PC-3 (cell line): ENCODE data around the gene MYO3B. TPM values are rescaled to one million over a fixed set of nuclear protein-coding genes. Genes with fewer than 3 reads are reported as not detected.

Experiments used
- ATAC-seq: fragments of 200-7000 bp; cut with Tn5 transposase; 2 replicates; pipeline ENCODE4 v1.9.1; 2020; ENCODE audit warnings: mild to moderate bottlenecking, moderate library complexity
- BruUV-seq: library from RNA; stranded (reverse); fragments of 400-500 nt; replicated peaks from 2 replicates; lab custom pipeline; 2021; lab: Mats Ljungman, UMichigan
- CTCF ChIA-PET: fragments of 300-600 bp; sonication (Branson Sonifier 250); formaldehyde crosslinking; loops from one replicate; lab custom pipeline; 2022; ENCODE audit warnings: antibody characterized with exemption; lab: Charles Lee
- POLR2A ChIA-PET: fragments of 300-600 bp; sonication (Branson Sonifier 250); formaldehyde crosslinking; loops from one replicate; lab custom pipeline; 2022; ENCODE audit warnings: antibody characterized with exemption; ENCODE audit not compliant: unreplicated experiment; lab: Charles Lee
- DNase-seq: peaks from one replicate; pipeline ENCODE4 v3.0.0-alpha.2; 2015
- H2AFZ ChIP-seq: fragments of 300-600 bp; sonication (generic); 2 replicates; pipeline ENCODE4 v1.6.0; 2016; ENCODE audit warnings: antibody characterized with exemption, low read length
- H3F3A ChIP-seq: fragments of 300-600 bp; sonication (generic); one replicate; pipeline ENCODE4 v1.6.0; 2017; ENCODE audit warnings: antibody characterized with exemption, low read length, control low read depth, mild to moderate bottlenecking; ENCODE audit not compliant: unreplicated experiment
- H3K27ac ChIP-seq: fragments of 300-600 bp; sonication (generic); 2 replicates; pipeline ENCODE4 v1.5.1; 2016; ENCODE audit warnings: mild to moderate bottlenecking, low read length
- H3K27me3 ChIP-seq: fragments of 300-600 bp; sonication (generic); 2 replicates; pipeline ENCODE4 v1.6.1; 2016; ENCODE audit warnings: low read length, mixed read lengths
- H3K36me3 ChIP-seq: fragments of 300-600 bp; sonication (generic); 2 replicates; pipeline ENCODE4 v1.6.1; 2016; ENCODE audit warnings: low read depth, mixed run types, low read length, mixed read lengths
- H3K4me1 ChIP-seq: fragments of 300-600 bp; sonication (generic); 2 replicates; pipeline ENCODE4 v1.5.1; 2016; ENCODE audit warnings: low read length; ENCODE audit not compliant: insufficient read depth
- H3K4me2 ChIP-seq: fragments of 300-600 bp; sonication (generic); 2 replicates; pipeline ENCODE4 v1.6.0; 2016; ENCODE audit warnings: low read length
- H3K4me3 ChIP-seq: fragments of 300-600 bp; sonication (generic); 2 replicates; pipeline ENCODE4 v1.5.1; 2016; ENCODE audit warnings: mild to moderate bottlenecking, low read length, mixed read lengths
- H3K79me2 ChIP-seq: fragments of 300-600 bp; sonication (generic); 2 replicates; pipeline ENCODE4 v1.6.1; 2017; ENCODE audit warnings: low read length, mixed read lengths
- H3K9ac ChIP-seq: fragments of 300-600 bp; sonication (generic); 2 replicates; pipeline ENCODE4 v1.6.0; 2016; ENCODE audit warnings: mild to moderate bottlenecking, low read length
- H3K9me2 ChIP-seq: fragments of 300-600 bp; sonication (generic); replicated peaks from 2 replicates; pipeline ENCODE4 v1.6.1; 2016; ENCODE audit warnings: mixed run types, low read length, mixed read lengths
- H3K9me3 ChIP-seq: fragments of 300-600 bp; sonication (generic); 2 replicates; pipeline ENCODE4 v1.6.1; 2016; ENCODE audit warnings: low read length, mixed read lengths
- H4K20me1 ChIP-seq: fragments of 300-600 bp; sonication (generic); 2 replicates; pipeline ENCODE4 v1.6.1; 2016; ENCODE audit warnings: low read length, mixed read lengths
- EZH2 ChIP-seq: fragments of 300-600 bp; sonication (generic); IDR thresholded peaks from one replicate; pipeline ENCODE4 v1.6.1; 2017; ENCODE audit warnings: antibody characterized with exemption, mild to moderate bottlenecking, low read length; ENCODE audit not compliant: unreplicated experiment
- EZH2phosphoT487 ChIP-seq: fragments of 300-600 bp; sonication (generic); IDR thresholded peaks from 2 replicates; pipeline ENCODE4 v1.6.1; 2018; ENCODE audit warnings: mild to moderate bottlenecking, antibody characterized with exemption, low read length, borderline replicate concordance
- intact Hi-C: fragments of 100-400 bp; cut with micrococcal nuclease; formaldehyde crosslinking; loops from 2 replicates; pipeline ENCODE4 v1.9.0; 2023
- total RNA-seq: library from RNA; depleted of rRNA; stranded (reverse); fragments of >200 nt; gene quantifications from 2 replicates; pipeline ENCODE4 v1.2.3, GENCODE V29; 2014
- TF ChIP-seq, protein P1 (sequence below): fragments of 300-600 bp; sonication (generic); conservative IDR thresholded peaks from 2 replicates; pipeline ENCODE4 v1.5.1; 2017; ENCODE audit warnings: antibody characterized with exemption, low read depth, mild to moderate bottlenecking, low read length

MYO3B gene
- total RNA-seq, 1 experiment from 2014 or later = 1.1 TPM

DNA sequence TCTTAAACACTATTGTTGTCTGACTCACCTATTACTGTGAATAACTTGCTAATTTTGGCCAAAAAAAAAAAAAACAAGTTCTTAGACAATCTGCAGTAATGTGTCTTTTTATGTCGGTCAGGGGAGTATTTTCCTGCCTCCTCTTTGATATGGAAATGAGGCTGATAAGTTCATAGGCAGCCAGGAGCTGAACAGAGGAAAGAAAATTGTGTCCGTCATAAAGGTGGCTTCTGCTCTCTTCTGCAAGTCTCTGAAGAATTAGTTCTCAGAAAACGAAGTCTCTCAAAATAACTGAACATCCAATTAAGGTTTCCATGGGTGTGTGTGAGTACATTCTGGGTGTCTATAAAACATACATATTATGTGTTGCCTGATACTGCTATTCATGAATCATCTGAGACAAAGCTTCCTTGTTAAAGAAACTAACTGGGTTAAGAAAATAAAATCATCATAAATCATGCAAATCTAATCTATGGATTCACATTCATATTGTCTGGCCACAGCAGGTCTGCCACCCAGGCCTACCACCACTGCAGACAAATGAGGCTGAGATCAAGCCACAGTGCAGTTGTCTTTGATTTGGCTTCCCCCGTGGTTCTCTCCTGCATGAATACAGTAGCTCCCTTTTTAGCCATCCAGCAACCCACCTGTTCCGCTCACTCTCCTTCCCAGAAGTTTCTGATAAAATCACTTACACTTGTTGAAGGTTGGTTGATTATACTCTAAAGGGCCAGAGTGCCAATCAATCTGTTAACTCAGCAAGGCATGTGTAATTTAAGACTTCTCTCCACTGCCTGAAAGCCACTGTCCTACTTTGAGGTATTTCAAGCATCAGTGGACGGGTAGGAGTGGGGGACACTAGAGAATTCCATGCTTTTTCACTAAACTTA, 517.8 kb downstream of the MYO3B start:
- ATAC-seq (no peak), DNase-seq (no peak)
- Histone ChIP-seq H2AFZ (no peak overlapping the region), H3K36me3 (no peaks in the 10 kb centered on the region), H3K79me2 (no peaks in the 10 kb centered on the region), H3K4me2 (no peak overlapping the region), H3F3A (no peaks in the 10 kb centered on the region), H4K20me1 (no peaks in the 10 kb centered on the region), H3K4me1 (no peaks in the 10 kb centered on the region), H3K27ac (no peak overlapping the region), H3K9ac (no peak overlapping the region), H3K9me3 (no peaks in the 10 kb centered on the region), H3K4me3 (no peak overlapping the region), H3K27me3 (no peaks in the 10 kb centered on the region), H3K9me2 (no peaks in the 10 kb centered on the region)
- CTCF ChIA-PET = no interaction called here
- intact Hi-C loops = no loop called here
- no TSS peak for BruUV-seq
- POLR2A ChIA-PET = no interaction called here
- TF ChIP-seq EZH2 (no peak), EZH2phosphoT487 (no peak)
- TF ChIP-seq, protein P1, sequence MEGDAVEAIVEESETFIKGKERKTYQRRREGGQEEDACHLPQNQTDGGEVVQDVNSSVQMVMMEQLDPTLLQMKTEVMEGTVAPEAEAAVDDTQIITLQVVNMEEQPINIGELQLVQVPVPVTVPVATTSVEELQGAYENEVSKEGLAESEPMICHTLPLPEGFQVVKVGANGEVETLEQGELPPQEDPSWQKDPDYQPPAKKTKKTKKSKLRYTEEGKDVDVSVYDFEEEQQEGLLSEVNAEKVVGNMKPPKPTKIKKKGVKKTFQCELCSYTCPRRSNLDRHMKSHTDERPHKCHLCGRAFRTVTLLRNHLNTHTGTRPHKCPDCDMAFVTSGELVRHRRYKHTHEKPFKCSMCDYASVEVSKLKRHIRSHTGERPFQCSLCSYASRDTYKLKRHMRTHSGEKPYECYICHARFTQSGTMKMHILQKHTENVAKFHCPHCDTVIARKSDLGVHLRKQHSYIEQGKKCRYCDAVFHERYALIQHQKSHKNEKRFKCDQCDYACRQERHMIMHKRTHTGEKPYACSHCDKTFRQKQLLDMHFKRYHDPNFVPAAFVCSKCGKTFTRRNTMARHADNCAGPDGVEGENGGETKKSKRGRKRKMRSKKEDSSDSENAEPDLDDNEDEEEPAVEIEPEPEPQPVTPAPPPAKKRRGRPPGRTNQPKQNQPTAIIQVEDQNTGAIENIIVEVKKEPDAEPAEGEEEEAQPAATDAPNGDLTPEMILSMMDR = no peak

DNA sequence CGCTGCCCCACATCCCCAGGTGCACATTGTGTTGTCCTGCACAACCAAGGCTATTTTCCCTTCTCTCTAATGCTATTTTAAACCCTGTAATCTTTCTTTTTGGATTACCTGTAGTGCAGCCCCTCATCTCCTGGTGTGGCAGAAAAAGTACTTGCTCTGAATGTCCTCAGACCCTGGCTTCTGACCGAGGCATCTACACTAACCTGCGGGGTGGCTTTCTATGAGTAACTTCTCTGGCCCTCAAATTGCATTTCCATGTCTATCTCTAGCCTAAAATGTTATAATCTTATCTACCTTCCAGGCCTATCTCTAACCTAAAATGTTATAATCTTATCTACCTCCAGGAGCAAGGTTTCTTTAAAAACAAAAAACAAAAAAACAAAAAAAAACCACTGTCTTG, 519.0 kb downstream of the MYO3B start:
- Histone ChIP-seq H3K79me2 (no peaks in the 10 kb centered on the region), H3K4me2 (no peak overlapping the region), H3K9ac (no peak overlapping the region), H3K9me3 (no peaks in the 10 kb centered on the region), H3K27ac (no peak overlapping the region), H4K20me1 (no peaks in the 10 kb centered on the region), H3K4me3 (no peak overlapping the region), H3K27me3 (no peaks in the 10 kb centered on the region), H3K36me3 (no peaks in the 10 kb centered on the region), H2AFZ (no peak overlapping the region), H3F3A (no peaks in the 10 kb centered on the region), H3K9me2 (no peaks in the 10 kb centered on the region), H3K4me1 (no peaks in the 10 kb centered on the region)
- CTCF ChIA-PET = no interaction called here
- DNase-seq (no peak), ATAC-seq (no peak)
- intact Hi-C loops = no loop called here
- BruUV-seq = no TSS peak
- TF ChIP-seq, protein P1 = no peak
- no peak for TF ChIP-seq EZH2
- no peak for TF ChIP-seq EZH2phosphoT487
- POLR2A ChIA-PET = no interaction called here

DNA sequence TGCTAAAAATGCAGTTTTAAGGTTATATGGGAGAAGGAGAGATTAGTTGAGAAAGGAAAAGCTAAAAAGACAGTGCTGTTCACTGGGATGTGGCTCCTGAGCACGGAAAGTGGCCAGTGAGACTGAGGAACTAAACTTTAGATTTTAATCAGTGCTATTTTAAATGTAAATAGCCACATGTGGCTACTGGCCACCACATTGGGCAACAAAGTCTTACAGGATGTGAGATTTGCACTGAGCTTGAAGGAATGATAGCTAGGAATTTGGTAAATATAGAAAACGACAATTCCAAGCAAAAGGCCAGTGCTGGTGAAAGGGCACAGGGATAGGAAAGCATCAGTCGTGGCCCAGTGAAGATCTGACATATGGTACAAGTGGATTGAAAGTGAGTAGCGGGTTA, 523.1 kb downstream of the MYO3B start:
- ATAC-seq = no peak
- Histone ChIP-seq H3K9me3 (no peaks in the 10 kb centered on the region), H3K9ac (no peak overlapping the region), H3K27ac (no peak overlapping the region), H3F3A (no peaks in the 10 kb centered on the region), H3K4me2 (no peak overlapping the region), H3K4me1 (no peaks in the 10 kb centered on the region), H3K36me3 (no peaks in the 10 kb centered on the region), H3K4me3 (no peak overlapping the region), H3K27me3 (no peaks in the 10 kb centered on the region), H2AFZ (peak overlapping the region; percentile 21; the same call in 1 of the 2 replicates), H3K79me2 (no peaks in the 10 kb centered on the region), H4K20me1 (no peaks in the 10 kb centered on the region), H3K9me2 (no peaks in the 10 kb centered on the region)
- no TSS peak for BruUV-seq
- no peak for TF ChIP-seq EZH2
- no peak for TF ChIP-seq EZH2phosphoT487
- TF ChIP-seq, protein P1 = no peak
- ChIA-PET POLR2A (no interaction called here), CTCF (no interaction called here)
- DNase-seq = no peak
- intact Hi-C loops = loop anchor here (2.0 to 10.0 kb wide), 2 partner anchors 76 to 206 kb away; no protein-coding TSS in a partner anchor
